Measurements from ENCODE around the gene RTP3.

The RTP3 gene

GRCh38 chr3:46469680-46470357 lies 28.0 kb upstream of the RTP3 start:
- DNase-seq (ENCODE audit: low read depth, low spot score) = peak; percentile 22

GRCh38 chr3:46470831-46471230 lies 26.9 kb upstream of the RTP3 start:
- no peak for DNase-seq (ENCODE audit: low read depth, low spot score)

DNA sequence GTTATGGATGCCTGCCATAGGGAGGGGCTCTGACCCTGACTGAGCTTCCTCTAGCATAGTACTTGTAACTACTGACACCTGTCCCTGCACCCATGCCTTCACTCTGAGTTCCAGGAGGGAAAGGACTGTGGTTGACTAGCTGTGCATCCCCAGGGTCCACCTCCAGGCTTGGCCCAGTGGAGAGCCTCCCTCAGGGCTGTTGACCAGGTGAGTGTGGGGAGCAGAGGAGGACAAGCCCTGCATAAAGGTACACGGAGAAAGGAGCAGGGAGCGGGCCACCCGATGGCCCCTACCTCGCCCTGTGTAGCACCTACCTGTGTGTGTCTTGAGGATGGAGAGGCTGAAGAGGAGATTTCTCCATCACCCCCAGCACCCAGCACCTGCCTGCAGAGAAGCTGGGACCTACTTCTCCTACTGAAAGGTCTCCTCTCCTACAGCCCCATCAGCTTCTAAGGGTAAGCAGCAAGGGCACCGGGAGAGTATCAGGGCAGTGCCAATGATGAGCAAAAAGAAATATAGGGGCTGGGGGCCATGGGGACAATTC lies 26.3 kb upstream of the RTP3 start:
- no peak for DNase-seq (ENCODE audit: low read depth, low spot score)

DNA sequence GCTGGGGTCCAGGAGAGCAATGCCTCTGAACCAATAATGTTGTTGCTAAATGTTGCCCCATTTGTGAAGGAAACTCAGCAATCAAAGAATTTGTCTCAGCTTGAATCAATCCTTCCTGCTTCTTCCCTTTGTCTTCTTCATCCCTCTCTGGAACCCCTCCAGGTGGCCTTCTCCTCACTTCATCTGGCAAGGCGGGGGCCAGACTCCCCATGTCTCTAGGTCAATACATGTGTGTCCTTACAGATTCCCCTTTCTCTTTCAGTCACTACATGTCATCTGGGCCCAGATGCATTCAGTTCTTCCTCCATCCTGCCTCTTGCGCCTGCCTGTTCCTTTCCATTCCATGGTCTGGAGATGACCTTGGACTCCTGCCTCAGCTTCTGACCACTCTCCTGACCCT lies 25.0 kb upstream of the RTP3 start:
- no peak for DNase-seq (ENCODE audit: low read depth, low spot score)

DNA sequence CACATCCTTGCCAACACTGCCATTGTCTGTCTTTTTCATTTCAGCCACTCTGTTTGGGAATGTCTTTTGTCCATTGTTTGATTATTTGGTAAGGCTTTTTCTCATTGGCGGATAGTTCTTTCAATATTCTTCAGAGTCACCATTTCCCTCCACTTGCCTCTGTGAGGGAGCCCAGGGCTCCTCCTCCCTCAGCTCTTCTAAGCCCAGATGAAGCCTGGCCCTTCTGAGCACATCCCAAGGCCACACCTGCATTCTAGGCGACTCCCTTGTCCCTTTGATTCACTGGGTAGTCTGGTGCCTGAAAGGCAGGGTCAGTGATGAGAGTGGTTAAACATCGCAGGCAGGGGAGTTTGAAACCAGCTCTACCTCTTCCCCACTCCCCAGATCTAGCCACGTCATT lies 20.6 kb upstream of the RTP3 start:
- DNase-seq (ENCODE audit: low read depth, low spot score) = no peak

DNA sequence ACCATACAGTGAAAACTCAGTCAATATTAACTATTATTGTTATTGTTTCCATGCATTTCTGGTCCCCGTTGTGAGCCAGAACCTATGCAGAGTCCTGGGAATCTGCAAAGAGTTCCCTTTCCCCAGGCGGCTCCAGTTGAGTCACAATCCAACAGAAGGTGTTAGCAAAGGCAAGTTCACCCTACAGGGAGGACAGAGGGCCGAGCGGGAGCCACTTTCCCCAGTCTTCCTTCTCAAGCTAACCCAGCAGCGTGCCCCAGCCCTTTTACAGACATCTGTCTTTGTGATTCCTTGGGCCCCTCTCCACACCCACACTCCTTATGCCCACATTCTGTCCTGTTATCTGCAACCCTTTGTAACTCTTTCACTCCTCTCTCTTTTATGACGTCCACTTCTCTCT lies 20.0 kb upstream of the RTP3 start:
- no peak for DNase-seq (ENCODE audit: low read depth, low spot score)

- no peak for DNase-seq (ENCODE audit: low read depth, low spot score)
Measured at GRCh38 chr3:46478341-46478740, 19.4 kb upstream of the RTP3 start.

DNA sequence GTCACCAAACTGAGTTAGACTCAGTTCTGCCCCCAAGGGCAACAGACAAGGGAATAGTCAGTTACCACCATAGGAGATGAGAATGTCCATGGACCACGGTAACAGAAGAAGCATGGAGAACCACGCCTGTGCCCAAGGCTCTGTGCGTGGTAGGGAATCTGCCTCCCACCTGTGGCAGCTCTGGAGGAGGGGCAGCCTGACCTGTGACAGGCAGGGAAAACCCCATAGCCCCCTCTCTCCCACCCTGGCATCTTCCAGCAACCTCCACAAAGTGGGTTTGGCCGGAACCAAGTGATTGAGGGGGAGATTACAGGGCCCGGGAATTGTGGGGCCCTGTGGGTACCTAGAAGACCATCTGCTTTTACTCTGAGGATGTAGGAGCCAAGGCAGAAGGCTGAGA lies 18.8 kb upstream of the RTP3 start:
- DNase-seq (ENCODE audit: low read depth, low spot score) = no peak

DNA sequence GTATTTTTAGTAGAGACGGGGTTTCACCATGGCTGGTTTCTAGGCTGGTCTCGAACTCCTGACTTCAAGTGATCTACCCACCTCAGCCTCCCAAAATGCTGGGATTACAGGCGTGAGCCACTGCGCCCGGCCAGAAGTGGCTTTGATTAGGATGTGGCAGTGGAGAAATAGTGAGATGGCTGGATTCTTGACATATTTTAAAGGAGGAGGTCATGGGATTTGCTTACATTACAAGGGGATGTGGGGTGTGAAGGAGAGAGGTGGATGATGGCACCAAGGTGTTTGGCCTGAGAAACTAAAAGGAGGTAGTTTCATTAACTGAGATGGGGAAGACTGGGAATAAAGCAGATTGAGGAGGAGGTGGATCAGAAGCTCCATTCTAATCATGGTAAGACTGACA lies 18.1 kb upstream of the RTP3 start:
- no peak for DNase-seq (ENCODE audit: low read depth, low spot score)

- DNase-seq (ENCODE audit: low read depth, low spot score) = no peak
Measured at GRCh38 chr3:46480491-46481195, 17.1 kb upstream of the RTP3 start.

- DNase-seq (ENCODE audit: low read depth, low spot score) = no peak
Measured at GRCh38 chr3:46481636-46482035, 16.1 kb upstream of the RTP3 start.

DNA sequence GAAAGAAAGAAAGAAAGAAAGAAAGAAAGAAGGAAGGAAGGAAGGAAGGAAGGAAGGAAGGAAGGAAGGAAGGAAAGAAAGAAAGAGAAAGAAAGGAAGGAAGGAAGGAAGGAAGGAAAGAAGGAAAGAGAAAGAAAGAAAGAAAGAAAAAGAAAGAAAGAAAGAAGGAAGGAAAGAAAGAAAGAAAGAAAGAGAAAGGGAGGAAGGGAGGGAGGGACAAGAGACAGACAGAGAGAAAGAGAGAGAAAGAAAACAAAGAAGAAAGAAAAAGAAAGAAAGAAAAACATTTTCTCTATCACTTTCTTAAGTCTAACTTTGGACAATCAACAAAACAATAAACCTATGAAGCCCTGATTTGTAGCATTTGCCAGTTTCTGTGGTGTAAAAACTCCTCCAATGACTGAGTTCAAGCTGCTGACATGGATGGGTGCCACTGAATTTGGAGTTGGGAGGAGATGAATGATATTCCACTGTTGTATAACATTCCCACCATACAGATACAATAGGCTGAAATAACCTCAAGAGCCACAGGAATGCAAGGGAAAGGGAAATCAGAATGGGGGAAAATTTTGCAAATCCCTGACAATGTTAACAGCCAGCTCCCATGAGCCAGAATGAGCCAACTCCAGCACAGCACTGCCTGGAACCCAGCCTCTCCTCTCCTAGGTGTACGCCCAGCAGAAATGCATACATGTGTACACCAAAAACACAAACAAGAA lies 15.0 kb upstream of the RTP3 start:
- no peak for DNase-seq (ENCODE audit: low read depth, low spot score)

DNA sequence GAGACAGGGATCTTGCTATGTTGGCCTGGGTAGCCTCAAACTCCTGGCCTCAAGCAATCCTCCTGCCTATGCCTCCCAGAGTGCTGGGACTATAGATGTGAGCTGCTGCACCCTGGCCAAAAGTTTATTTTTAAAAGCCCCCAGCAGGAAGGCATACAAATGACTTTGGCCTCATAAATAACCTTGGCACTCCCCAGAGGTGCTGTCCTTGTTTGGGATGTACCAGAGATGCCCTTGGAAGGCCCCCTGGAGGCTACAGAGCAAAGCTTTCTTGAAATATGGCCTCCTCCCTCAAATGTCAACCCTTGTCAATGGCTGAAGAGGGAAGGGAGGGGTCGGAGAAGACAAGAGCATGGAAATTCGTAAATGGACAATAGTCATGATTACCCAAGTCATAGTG lies 14.0 kb upstream of the RTP3 start:
- DNase-seq (ENCODE audit: low read depth, low spot score) = no peak

DNA sequence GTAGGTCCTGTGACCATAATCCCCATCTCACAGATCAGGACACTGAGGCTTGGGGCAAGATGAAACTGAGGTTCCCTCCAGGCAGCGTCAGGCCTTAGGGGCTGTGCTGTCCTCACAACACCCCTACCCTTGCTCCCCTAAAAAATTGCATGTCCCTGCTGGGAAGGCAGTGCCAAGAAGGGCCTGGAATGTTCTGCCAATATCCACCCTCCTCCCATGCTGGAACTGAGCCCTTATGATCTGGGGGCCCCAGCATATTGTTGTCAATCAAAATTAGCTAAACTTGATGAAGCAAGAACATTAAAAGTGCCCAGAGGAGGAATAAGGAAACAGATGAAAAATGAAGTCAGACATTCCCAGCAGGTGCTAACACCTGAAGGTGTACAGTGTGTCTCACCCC lies 13.4 kb upstream of the RTP3 start:
- DNase-seq (ENCODE audit: low read depth, low spot score) = no peak

DNA sequence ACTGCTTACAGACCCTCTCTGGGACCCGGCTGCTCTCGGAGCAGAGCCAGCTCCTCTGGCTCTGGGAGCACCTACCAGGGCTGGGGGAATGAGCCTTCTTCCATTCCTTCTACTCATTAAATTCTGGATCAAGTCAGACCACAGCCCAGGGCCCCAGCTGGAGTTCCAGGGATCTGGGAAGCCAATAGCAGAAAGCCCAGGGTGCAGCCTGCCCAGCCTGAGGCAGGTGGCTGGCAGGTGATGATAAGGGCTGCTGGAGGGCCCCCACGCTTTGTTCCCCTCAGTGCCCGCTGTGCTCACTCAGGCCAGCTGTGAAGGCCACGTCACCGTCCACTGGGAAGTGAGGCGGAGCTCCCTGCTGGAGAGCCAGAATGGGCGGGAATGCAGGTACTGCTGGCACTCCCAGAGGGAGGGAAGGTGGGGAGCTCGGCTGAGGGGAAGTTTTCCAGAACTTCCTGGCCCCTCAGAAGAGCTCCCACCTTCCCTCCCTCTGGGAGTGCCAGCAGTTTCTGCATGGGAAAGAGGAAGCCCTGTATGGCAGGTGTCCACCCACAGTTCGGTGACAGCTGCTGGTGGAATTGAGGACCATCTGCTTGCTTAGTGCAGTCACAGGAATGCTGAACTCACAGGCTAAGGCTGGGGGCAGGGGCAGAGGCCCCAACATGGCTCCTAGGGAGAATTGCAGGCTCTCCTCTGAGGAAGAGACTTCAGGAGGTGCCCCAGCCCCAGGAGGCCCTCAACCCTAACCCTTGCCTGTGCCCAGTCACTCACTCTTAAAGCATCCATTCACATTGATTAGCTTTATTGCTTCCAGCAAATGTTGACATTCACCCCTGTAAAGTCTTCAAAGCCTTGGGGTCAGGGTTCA lies 12.6 kb upstream of the RTP3 start:
- peak; percentile 61 for DNase-seq (ENCODE audit: low read depth, low spot score)

- DNase-seq (ENCODE audit: low read depth, low spot score) = no peak
Measured at GRCh38 chr3:46485779-46486175, 12.0 kb upstream of the RTP3 start.

GRCh38 chr3:46488735-46489361 lies 8.9 kb upstream of the RTP3 start:
- peak; percentile 98 for DNase-seq (ENCODE audit: low read depth, low spot score)

GRCh38 chr3:46489381-46489780 lies 8.4 kb upstream of the RTP3 start:
- DNase-seq (ENCODE audit: low read depth, low spot score) = no peak

DNA sequence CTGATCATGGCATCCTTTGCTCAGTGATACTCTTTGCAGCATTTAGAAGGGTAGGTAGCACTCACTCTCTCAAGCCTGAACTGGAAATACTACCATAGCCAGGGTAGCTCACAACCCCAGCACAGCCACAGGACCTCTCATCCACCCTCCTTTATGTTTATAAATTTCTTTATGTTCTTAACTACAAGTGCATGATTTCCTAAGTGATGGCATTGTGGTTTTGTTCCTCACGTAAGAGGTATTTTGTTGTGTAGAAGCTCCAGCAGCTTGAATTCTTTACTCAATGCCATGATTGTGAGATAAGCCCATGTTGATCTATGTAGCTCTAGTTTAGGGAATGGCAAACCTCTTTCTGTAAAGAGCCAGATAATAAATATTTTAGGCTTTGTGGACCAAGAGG lies 7.9 kb upstream of the RTP3 start:
- DNase-seq (ENCODE audit: low read depth, low spot score) = no peak

- DNase-seq (ENCODE audit: low read depth, low spot score) = no peak
Measured at GRCh38 chr3:46490338-46491084, 7.3 kb upstream of the RTP3 start.
